ENCODE measurements around the gene TTC9C.

TTC9C gene

DNA sequence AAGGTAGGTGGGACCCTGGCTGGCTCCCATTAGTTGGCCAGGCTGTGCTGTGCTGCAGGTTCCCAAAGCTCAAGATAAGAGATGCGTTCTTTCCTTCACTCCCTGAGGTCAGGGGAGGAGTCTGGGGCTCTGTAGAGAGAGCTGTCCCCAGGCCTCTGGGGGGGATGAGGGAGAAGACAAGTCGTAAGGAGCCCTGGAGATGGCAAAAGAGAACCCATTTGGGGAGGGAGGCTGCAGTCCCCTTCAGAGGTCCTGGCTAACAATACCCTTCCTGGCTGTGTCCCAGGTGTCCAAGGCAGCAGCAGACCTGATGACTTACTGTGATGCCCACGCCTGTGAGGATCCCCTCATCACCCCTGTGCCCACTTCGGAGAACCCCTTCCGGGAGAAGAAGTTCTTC is 19.9 kb upstream of the TTC9C start:
- TF ChIP-seq, protein P1, sequence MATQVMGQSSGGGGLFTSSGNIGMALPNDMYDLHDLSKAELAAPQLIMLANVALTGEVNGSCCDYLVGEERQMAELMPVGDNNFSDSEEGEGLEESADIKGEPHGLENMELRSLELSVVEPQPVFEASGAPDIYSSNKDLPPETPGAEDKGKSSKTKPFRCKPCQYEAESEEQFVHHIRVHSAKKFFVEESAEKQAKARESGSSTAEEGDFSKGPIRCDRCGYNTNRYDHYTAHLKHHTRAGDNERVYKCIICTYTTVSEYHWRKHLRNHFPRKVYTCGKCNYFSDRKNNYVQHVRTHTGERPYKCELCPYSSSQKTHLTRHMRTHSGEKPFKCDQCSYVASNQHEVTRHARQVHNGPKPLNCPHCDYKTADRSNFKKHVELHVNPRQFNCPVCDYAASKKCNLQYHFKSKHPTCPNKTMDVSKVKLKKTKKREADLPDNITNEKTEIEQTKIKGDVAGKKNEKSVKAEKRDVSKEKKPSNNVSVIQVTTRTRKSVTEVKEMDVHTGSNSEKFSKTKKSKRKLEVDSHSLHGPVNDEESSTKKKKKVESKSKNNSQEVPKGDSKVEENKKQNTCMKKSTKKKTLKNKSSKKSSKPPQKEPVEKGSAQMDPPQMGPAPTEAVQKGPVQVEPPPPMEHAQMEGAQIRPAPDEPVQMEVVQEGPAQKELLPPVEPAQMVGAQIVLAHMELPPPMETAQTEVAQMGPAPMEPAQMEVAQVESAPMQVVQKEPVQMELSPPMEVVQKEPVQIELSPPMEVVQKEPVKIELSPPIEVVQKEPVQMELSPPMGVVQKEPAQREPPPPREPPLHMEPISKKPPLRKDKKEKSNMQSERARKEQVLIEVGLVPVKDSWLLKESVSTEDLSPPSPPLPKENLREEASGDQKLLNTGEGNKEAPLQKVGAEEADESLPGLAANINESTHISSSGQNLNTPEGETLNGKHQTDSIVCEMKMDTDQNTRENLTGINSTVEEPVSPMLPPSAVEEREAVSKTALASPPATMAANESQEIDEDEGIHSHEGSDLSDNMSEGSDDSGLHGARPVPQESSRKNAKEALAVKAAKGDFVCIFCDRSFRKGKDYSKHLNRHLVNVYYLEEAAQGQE (IDR thresholded peaks at IDR 0.05; ENCODE audit: insufficient read depth in 1 of 2, low read depth in 2 of 2, low read length in 2 of 2), result no peak
- no peak; the same call in none of the 2 replicates for TF ChIP-seq POLR2AphosphoS5 (IDR thresholded peaks at IDR 0.05; ENCODE audit: low read depth, low read length)
- no peak for TF ChIP-seq SIN3A (IDR thresholded peaks at IDR 0.05; ENCODE audit: borderline replicate concordance, insufficient read depth, low read length)
- no peak for TF ChIP-seq FOXP2 (optimal IDR thresholded peaks at IDR 0.05; ENCODE audit: borderline replicate concordance, extremely low read depth, extremely low read length, insufficient read depth)
- TF ChIP-seq TAF1 (IDR thresholded peaks at IDR 0.05; ENCODE audit: borderline replicate concordance, insufficient read depth, low read length), result no peak

DNA sequence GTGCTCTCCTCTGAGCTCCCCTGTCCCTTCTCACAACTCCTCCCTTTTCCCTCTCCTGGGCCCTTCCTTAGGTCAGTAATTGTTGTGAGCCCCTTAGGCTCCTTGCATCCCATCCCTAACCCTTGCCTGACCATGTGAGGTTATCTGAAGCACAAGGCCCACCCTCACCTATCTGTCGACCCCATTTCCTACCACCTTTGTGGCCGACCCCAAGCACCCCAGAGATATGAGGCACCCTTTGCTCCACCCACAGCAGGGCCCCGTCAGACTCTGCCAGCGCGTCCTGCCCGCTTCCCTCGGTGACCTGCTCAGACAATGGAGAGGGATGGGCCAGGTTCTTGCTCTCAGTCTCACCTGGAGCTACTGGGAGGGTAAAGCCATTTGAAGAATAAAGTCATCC is 19.5 kb upstream of the TTC9C start:
- no peak for TF ChIP-seq TAF1 (IDR thresholded peaks at IDR 0.05; ENCODE audit: borderline replicate concordance, insufficient read depth, low read length)
- TF ChIP-seq, protein P1 (IDR thresholded peaks at IDR 0.05; ENCODE audit: insufficient read depth in 1 of 2, low read depth in 2 of 2, low read length in 2 of 2), result no peak
- no peak for TF ChIP-seq SIN3A (IDR thresholded peaks at IDR 0.05; ENCODE audit: borderline replicate concordance, insufficient read depth, low read length)
- no peak for TF ChIP-seq FOXP2 (optimal IDR thresholded peaks at IDR 0.05; ENCODE audit: borderline replicate concordance, extremely low read depth, extremely low read length, insufficient read depth)
- TF ChIP-seq POLR2AphosphoS5 (IDR thresholded peaks at IDR 0.05; ENCODE audit: low read depth, low read length), result no peak; the same call in 1 of the 2 replicates

DNA sequence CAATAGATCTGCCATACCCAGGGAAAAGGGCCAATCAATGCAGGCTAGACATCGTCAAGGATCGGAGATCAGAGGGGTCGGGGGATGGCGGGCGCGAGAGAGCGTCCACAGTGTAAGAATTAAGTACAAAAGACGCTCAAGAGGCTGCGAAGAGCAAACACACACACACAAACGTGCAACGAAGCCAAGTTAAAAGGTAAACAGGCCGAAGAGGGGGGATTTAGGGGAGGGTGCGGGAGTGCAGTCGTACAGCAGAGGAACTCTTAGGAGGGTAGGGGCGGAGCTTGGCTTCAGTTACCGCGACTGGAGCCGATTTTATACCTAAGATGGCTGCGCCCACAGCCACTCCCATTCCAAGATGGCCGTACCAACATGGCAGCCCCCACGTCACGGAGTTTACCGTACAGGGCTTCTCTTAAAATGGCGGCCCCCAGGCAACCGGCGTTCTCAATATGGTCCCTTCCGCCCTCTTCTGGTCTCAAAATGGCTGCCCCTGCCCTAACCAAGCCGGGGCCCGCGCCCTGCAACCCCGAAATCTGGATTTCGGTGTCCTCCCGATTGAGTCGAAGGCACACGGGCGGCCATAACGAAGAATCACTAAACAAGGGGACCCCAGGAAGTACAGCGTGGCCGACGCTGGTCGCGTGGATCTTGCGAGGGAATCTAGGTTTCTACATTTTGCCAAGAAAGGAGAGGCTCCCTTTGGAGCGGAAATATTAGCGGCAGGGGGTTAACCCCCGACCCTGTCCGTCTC is 18.9 kb upstream of the TTC9C start:
- TF ChIP-seq, protein P1 (IDR thresholded peaks at IDR 0.05; ENCODE audit: insufficient read depth in 1 of 2, low read depth in 2 of 2, low read length in 2 of 2), result no peak
- TF ChIP-seq SIN3A (IDR thresholded peaks at IDR 0.05; ENCODE audit: borderline replicate concordance, insufficient read depth, low read length) (no peak), TAF1 (IDR thresholded peaks at IDR 0.05; ENCODE audit: borderline replicate concordance, insufficient read depth, low read length) (peak; percentile 50; the same call in 1 of the 2 replicates), FOXP2 (optimal IDR thresholded peaks at IDR 0.05; ENCODE audit: borderline replicate concordance, extremely low read depth, extremely low read length, insufficient read depth) (peak; percentile 27), POLR2AphosphoS5 (IDR thresholded peaks at IDR 0.05; ENCODE audit: low read depth, low read length) (peak; percentile 73)

DNA sequence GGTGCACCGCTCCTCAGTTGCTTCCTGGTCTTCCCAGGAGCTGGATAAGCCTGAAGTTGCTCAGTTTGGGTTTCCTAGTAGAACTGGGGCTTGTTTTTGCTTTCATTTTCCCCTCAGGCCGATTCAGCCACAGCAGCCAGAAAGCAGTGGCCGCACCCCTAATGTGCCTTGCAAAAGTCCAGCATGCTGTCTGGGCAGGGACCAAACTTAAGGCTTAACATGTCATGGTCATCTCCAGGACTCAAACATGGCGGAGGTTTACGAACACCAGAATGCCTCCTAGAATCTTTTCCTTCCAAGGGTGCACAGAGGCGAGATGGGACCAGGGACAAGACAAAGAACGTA is 18.3 kb upstream of the TTC9C start:
- TF ChIP-seq FOXP2 (optimal IDR thresholded peaks at IDR 0.05; ENCODE audit: borderline replicate concordance, extremely low read depth, extremely low read length, insufficient read depth), result no peak
- TF ChIP-seq POLR2AphosphoS5 (IDR thresholded peaks at IDR 0.05; ENCODE audit: low read depth, low read length), result no peak
- TF ChIP-seq TAF1 (IDR thresholded peaks at IDR 0.05; ENCODE audit: borderline replicate concordance, insufficient read depth, low read length), result no peak
- no peak for TF ChIP-seq SIN3A (IDR thresholded peaks at IDR 0.05; ENCODE audit: borderline replicate concordance, insufficient read depth, low read length)
- TF ChIP-seq, protein P1 (IDR thresholded peaks at IDR 0.05; ENCODE audit: insufficient read depth in 1 of 2, low read depth in 2 of 2, low read length in 2 of 2), result no peak
